DMS53 (cell line): ENCODE results near the gene PSAPL1.

Experiments
- DNase-seq: peaks from one replicate; lab custom pipeline; 2025; lab: John Stamatoyannopoulos, UW

The PSAPL1 gene

GRCh38 chr4:7381890-7382633 lies 52.7 kb downstream of the PSAPL1 start:
- no peak for DNase-seq

DNA sequence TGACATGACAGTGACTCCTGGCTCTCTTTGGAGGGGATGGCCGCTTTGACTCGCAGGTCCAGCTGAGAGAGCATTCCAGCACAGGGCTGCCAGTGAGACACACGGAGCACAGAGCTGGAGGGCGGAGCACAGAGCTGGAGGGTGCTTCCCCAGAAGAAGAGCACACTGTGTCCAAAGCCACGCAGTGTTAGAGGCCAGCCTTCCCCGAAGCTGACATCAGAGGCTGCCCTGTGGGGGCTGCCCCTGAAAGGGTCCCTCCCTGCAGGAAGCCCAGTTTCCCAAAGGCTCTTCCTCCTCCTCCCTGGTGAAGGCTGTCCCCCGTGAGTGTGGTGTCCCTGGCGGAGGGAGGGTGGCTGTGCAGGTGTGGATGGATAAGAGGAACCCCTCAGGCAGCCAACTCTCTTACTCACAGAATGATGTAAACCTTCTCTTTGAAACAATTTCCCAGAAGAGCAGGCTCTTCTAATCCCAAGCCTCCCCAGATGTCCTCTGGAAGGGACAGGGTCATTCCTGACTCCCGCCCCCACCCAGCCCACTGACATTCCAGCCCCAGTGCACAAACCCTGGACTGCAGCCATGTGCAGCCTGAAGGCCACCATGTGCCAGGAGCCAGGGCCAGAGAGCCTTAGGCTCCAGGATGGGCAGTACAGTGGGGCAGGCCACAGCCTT lies 53.4 kb downstream of the PSAPL1 start:
- no peak for DNase-seq
